T1000 (cell line): Measurements from ENCODE around the gene NYAP2.

Source experiments
- DNase-seq: peaks from one replicate; lab custom pipeline; 2025; ENCODE audit warnings: mixed read lengths; lab: John Stamatoyannopoulos, UW

NYAP2 gene

GRCh38 chr2:225399504-225399903, at the start of gene NYAP2:
Gene NYAP2 (plus strand): TSS chr2:225399710. CDS start chr2:225408881, 9,171 bp downstream.
- DNase-seq, result no peak

DNA sequence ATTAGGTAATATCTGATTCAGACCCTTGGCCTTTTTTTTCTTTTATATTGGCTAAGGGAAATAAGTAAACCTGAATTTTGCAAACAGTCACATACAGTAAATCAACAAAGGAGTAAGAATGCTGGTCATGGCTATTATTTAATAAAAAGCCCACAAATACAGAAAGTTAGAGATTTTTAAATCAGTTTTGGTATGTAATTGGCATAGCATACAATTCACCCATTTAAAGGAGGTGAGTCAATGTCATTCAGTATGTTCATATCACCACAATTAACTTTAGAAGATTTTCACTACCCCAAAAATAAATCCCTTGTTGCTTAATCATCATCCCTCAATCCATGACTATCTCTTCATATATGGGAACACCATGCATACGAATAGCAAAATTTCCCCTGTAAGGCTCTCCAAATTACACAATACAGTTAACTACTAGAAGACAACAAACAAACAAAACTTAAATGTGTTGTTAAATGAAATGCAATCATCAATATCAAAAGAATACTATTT, 45.9 kb upstream of the NYAP2 start:
- DNase-seq, result no peak

DNA sequence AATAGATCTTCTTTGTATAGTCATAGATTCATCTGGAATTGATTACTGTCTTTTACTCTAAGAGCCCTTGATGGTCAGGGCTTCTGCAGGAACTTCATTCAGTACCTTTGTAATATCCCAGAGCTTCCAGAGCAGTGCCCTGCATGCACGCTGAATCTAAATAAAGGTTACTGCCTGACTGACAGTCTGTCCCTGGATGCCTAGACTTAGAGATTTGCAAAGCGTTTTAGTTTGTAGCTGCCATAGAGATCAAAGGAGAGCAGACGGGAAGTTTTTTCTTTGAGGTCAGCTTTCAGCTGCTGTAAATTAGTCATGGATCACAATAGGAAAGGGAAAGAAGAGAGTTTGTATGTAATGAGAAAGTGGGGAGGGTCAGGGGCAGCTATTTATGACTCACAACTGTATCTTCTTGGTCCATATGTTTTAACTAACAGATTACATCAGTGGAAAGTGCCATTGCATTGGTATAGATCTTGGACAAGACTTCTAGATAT, 45.2 kb upstream of the NYAP2 start:
- DNase-seq, result peak; percentile 29

DNA sequence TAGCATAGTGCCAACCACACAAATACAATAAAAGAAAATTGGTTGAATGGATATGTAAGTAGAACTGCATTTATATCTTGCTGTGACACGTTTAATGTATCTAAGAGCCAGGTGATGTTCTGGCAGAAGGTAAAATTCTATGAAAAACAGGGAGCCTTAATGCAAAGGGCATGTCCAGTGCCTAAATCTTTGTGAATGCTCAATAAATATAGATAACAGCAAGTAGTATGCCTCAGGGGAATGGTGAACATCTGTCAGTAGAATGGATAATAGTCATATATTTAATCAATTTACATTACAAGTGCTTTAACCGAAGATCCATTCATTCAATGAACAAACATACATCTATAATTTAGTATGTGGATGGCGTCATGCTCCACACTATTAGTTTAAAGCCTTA, 43.7 kb upstream of the NYAP2 start:
- DNase-seq, result no peak

DNA sequence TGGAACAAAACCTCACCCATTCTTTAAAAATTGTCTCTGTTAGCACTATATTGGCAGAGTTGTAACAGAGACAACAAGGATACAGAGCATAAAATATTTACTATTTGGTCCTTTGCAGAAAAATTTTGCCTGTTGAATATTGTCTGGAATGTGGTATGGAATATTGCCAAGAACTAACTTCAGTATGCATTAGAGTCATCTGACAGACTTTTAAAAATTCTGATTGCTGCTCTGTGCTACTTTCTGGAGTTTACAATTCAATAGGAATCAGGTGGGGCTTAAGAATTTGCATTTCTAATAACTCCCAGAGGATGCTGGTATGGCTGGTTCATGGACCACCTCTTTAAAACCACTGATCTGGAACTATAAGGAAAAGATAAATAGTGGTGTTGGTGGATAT, 32.8 kb upstream of the NYAP2 start:
- DNase-seq, result no peak

- no peak for DNase-seq
These were observed 32.0 kb upstream of the NYAP2 start for GRCh38 chr2:225367482-225367881.

GRCh38 chr2:225378984-225379383, 20.5 kb upstream of the NYAP2 start:
- no peak for DNase-seq

DNA sequence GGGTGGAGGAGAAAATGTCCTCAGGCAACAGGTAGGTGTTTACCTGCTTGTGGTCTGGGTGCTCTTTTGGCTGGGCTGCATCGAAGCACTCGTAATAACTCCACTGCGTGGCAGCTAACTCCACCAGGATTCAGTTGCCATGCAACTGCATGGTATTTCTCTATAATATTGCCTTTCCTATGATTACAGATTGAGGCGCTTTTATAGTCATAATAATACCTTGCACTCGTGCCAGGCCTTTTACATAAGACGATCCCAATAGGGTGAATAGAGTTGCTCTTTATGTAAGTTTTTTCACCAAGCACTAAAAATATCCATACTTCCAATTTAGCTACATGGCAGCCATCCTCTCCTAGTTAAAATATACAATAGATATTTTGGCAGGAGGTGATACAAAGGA, 19.7 kb upstream of the NYAP2 start:
- no peak for DNase-seq

- no peak for DNase-seq
These were observed 17.9 kb upstream of the NYAP2 start for GRCh38 chr2:225381609-225382008.

GRCh38 chr2:225398372-225398771, 1.1 kb upstream of the NYAP2 start:
- no peak for DNase-seq

DNA sequence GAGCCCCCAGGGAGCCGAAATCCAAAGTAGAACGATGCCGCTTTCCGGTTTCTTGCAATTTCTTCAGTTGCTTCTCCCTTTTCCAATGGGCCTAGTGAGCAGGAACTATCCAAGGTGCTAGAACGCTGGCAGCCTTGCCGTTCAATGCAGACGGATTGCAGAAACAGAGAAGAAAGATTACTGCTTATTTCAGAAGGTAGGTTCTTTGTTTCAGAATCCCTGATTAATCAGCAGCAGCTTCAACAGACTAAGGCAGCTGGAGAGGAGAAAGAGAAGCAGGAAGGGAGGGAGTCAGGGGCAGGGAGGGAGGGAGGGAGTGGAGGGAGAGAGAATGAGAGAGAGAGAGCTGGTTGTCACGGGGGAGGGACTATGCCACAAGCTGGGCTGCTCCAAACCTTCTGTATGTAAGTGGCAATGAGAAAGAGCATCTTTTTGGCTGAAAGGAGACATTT, 576 bp downstream of the NYAP2 start:
- peak; percentile 4 for DNase-seq

DNA sequence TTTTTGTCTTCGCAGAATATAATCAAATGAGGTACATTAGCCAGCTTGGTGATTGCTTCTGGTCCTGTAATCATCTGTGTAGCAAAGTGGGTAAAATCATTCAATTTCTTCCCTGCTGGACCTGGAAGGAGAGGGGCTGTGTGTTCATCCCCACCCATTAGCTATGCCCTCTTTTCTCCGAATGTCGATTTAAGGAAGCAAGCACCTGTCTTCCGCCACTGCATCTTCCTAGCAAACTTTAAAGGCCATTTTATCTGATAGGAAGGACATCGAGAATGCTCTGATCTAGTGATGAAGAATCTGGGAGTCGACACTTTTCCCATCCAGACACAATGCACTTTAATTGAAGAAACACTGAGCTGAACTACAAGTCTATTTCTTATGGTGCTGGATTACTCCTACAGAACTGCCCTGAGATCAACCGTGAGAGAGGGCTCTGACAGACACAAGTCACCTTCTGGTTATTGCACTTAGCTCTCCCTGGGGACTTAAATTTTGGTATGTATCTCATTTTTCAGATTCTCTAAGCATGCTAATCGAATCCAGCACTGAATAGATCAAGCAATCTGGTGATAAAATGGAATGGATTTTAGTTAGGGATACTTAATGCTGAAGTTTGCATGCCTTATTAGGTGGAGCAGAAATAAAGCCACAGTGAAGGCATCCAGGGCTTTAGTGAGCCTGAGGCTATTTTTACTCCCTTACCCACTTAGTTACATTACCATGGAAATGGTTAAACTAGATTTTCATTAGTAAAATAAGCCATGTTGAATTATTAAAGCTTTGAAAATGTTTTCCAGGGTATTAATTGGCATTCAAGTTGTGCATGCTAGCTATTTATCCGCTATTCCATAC, 1.3 kb downstream of the NYAP2 start:
- no peak for DNase-seq

- no peak for DNase-seq
These were observed 2.8 kb downstream of the NYAP2 start for GRCh38 chr2:225402210-225402776.

DNA sequence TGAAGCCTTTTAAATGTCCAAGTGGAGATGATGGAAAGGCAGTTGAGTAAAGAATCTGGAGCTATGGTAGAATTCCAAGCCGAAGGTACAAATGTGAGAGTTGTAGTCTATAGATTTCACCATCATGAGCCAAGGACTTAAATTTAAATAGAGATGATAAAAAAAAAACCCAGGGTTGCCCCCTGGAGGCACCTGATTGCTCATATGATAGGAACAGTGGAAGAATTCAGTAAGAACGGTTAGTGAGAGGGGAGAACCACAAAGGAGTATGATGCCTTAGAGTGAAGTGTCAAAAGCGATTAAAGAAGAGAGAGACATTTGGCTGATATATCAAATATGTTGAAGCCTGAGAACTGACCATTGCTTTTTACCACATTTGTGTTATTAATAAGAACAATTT, 11.9 kb downstream of the NYAP2 start:
- no peak for DNase-seq

- no peak for DNase-seq
These were observed 14.3 kb downstream of the NYAP2 start for GRCh38 chr2:225413786-225414185.

DNA sequence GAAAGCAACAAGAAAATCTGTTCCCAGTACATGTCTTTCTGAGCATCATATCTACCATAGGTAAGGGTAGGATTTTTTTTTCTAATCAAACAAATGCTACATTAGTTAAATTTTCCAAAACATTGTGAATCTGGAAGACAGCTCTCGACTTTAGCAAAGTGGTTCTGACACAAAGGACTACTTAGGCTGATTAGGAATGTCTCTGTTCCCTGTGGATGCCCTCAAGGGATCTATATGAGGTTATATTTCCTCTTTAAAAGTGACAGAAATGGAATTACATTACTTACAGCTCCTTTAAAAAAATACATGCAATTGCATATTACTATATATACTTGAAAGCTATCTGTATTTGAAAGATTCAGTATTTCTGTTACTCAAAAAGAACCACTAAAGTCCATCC, 15.4 kb downstream of the NYAP2 start:
- no peak for DNase-seq

DNA sequence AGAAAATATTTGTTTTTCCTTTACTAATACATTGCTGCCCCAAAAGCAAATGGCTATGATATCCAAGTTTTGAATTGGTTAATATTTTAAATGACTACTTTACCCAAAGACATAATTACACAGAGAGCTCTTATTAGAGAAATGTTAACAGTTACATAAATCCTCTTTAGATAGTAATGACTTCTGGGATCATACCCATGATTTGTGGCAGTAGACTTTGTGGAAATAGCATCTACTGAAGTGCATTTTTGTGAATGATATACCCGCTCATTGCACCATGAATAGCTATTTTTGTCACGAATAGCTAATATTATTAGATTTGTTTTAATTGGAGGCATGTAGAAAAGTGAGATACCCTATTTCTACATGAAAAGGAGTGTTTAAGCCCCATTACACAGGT, 15.8 kb downstream of the NYAP2 start:
- DNase-seq, result no peak

GRCh38 chr2:225415792-225416191, 16.3 kb downstream of the NYAP2 start:
- DNase-seq, result no peak

- no peak for DNase-seq
These were observed 17.3 kb downstream of the NYAP2 start for GRCh38 chr2:225416616-225417367.

GRCh38 chr2:225419033-225419432, 19.5 kb downstream of the NYAP2 start:
- no peak for DNase-seq

- no peak for DNase-seq
These were observed 22.6 kb downstream of the NYAP2 start for GRCh38 chr2:225422145-225422544.

- DNase-seq, result no peak
These were observed 25.8 kb downstream of the NYAP2 start for GRCh38 chr2:225425284-225425683.
